Measurements from ENCODE around the gene IL6.
"Not testable (repeated sequence)": the region's sequence is repeated elsewhere in the genome, so short reads cannot be mapped to it uniquely, and the experiment has no call there.

Gene IL6

DNA sequence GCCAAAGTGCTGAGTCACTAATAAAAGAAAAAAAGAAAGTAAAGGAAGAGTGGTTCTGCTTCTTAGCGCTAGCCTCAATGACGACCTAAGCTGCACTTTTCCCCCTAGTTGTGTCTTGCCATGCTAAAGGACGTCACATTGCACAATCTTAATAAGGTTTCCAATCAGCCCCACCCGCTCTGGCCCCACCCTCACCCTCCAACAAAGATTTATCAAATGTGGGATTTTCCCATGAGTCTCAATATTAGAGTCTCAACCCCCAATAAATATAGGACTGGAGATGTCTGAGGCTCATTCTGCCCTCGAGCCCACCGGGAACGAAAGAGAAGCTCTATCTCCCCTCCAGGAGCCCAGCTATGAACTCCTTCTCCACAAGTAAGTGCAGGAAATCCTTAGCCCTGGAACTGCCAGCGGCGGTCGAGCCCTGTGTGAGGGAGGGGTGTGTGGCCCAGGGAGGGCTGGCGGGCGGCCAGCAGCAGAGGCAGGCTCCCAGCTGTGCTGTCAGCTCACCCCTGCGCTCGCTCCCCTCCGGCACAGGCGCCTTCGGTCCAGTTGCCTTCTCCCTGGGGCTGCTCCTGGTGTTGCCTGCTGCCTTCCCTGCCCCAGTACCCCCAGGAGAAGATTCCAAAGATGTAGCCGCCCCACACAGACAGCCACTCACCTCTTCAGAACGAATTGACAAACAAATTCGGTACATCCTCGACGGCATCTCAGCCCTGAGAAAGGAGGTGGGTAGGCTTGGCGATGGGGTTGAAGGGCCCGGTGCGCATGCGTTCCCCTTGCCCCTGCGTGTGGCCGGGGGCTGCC, at the start of gene IL6:
TSS of gene IL6 (plus strand) at position 294 of the 807 bp plus-strand sequence. CDS start at position 357, 63 bp downstream.
- peak; percentile 13 for DNase-seq (ENCODE audit: low spot score)

DNA sequence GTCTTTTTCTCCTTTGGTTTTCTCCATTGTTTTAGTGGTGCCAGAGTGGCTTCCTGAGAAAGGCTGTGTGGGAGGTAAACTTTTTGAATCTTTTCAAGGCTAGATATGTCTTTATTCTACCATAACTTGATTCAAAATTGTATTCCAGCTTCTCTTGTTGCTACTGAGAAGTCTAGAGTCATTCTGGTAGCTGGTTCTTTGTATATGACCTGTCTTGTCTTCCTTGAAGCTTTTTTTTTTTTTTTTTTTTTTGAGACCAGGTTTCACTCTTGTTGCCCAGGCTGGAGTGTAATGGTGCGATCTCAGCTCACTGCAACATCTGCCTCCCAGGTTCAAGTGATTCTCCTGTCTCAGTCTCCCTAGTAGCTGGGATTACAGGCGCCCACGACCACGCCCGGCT, 49.7 kb upstream of the IL6 start:
- not testable (repeated sequence) for DNase-seq (ENCODE audit: low spot score)

DNA sequence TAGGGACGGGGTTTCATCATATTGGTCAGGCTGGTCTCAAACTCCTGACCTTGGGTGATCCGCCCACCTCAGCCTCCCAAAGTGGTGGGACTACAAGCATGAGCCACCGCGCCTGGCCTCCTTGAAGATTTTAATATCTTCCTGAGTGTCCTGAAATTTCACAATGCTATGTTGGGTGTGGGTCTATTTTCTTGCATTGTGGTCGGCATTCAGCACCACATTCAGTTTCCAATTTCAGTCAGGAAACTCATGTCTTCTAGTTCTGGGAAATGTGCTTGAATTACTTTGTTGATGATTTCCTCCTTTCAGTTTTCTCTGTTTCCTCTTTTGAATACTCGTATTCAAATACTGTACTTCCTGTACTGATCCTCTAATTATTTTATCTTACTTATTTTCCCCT, 49.3 kb upstream of the IL6 start:
- no peak for DNase-seq (ENCODE audit: low spot score)

DNA sequence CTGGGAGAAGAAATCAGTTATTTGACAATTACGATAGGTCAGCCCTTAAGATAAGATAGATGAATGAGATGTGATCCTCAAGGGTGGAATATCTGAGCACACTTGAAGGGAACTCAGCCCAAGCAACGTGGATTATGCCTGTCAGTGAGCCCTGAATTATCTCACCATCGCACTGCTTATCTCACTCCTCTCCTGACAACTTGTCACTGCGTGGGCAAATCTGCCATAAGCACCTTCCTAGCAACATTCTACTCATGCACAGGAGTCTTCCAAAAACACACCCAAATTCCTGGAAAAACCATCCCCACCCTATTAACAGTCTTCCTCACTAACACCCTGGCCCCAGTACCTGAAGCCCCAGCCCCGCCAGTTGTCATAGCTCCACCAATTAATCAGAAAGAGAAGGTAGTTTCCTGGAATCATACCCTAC, 46.5 kb upstream of the IL6 start:
- DNase-seq (ENCODE audit: low spot score): peak; percentile 62

DNA sequence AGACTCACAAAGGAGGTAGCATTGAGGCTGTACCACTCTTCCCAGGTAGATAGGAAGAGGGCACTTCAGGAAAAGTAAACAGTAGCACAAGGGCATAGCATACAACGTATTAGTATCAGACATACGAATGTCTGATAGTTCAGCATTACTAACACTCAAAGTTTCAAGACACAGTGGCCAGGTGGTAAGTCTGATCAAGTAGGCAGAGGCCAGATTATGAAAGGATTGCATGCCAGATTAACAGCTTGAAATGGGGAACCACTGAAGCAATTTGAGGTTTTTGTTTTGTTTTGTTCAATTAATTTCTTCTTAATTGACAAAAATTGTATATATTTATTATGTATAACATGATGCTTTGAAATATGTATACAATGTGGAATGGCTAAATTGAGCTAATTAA, 45.7 kb upstream of the IL6 start:
- no peak for DNase-seq (ENCODE audit: low spot score)

DNA sequence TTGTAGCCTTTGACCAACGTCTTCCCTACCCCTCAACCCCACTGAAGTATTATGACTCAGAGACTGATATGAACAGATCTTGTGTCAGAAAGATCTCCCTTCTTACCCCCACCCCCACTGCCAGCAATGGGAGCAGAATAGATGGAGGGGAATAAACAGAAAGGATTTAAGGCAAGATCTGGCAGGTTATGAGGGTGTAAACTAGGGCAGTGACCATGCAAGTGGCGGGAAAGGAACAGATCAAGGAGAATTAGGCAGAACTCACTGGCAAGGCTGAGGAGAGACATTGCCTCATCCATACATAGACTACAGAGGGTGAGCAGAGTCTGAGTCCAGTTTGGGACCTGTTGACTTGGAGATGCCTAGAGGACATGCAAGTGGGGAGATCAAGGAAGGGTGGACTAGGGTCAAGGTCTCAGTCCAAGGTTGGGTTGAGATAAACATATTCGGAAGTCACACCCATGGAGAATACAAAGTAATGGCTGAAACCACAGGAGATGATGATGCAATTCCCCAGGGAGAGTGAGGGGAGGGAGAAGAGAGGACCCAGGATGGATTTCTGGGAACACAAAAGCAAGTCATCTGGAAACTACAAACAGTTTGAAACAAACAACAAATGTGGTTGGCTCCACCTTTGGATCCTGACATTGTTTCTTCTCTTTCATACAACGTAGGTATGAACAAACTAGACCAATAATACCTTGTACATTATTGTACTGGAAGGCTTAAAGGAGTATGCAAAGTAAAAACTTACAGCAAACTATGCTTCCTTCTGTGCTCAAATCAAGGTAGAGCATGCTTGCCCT, 44.9 kb upstream of the IL6 start:
- DNase-seq (ENCODE audit: low spot score): no peak

DNA sequence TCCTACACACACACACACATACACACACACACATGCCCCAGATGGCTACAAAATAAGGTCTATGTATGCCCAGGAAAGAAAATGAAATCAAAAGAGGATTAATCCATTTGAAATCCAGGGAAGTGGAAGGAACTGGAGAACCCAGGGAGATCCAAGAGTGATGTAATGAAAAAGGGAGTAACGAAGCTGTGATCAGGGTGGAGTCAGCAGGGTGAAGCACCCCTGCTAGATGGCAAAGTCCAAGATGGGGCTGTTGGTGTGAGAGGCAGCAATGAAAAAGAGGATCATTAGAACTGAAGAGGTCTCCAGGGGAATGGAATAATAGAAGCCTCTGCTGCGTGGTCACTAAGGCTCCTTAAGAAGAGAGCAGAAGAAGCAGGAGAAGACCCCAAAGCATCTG, 43.6 kb upstream of the IL6 start:
- no peak for DNase-seq (ENCODE audit: low spot score)

DNA sequence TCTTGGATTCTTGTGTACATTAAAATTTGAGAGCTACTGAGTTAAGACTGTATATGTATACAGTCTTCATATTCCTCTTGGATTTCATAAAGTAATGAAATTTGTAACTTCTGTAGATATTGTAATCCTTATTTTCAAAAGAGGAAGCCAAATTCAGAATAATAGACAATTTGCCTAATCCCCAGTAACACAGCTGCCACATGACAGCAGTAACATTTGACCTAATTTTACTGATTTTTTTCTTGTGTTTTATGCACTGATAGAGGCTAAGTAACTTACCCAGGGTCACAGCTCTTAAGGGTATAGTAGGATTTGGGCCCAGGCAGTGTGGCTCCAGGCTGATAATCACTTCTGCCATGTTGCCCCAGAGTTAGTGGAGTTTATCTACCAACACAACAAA, 40.4 kb upstream of the IL6 start:
- no peak for DNase-seq (ENCODE audit: low spot score)

DNA sequence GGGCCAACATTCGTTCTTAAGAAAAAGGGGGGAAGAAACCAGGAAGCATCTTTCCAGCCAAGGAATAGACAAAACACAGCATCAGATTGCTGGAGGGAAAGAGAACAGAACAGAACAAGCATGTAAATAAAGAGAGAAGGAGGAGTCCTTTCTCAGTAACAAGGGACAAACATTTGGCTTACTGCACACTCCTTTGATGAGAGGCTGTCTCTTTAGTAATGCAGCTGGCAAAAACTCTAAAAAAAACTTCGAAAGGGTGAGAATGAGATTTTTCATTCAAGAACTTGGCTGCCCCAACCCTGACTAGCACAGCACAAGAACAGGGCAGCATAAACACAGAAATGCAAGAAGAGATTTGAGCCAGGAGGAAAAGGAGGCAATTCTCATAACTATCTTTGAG, 38.9 kb upstream of the IL6 start:
- no peak for DNase-seq (ENCODE audit: low spot score)

DNA sequence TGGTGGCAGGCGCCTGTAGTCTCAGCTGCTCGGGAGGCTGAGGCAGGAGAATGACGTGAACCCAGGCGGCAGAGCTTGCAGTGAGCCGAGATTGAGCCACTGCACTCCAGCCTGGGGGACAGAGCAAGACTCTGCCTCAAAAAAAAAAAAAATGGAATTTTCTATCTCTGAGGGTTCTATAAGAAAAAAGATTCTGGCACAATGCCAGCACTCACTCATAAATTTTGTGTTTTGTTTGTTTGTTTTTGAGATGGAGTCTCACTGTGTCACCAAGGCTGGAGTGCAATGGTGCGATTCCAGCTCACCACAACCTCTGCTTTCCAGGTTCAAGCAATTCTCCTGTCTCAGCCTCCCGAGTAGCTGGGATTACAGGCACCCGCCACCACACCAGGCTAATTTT, 38.1 kb upstream of the IL6 start:
- DNase-seq (ENCODE audit: low spot score): not testable (repeated sequence)

DNA sequence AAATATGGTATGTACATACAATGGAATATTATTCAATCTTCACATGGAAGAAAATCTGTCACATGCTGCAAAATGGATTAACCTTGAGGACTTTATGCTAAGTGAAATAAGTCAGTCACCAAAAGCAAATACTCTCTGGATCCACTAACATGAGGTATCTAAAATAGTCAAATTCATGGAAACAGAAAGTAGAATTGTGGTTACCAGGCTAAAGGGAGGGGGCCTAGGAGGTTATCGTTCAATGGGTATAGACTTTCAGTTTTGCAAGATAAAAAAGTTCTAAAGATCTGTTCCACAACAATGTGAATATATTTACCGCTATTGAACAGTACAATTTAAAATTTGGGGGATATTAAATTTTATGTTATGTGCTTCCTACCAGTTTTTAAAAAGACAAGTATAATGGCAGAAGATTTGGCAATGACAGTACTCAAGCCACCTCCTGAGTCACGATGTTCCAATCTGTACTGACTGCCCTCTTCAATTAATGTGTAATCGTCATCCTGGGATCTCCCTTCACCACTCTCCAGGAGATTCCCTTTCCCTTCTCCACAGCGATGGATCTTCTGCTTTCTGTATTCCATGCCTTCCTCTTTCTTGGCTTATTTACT, 32.3 kb upstream of the IL6 start:
- no peak for DNase-seq (ENCODE audit: low spot score)

DNA sequence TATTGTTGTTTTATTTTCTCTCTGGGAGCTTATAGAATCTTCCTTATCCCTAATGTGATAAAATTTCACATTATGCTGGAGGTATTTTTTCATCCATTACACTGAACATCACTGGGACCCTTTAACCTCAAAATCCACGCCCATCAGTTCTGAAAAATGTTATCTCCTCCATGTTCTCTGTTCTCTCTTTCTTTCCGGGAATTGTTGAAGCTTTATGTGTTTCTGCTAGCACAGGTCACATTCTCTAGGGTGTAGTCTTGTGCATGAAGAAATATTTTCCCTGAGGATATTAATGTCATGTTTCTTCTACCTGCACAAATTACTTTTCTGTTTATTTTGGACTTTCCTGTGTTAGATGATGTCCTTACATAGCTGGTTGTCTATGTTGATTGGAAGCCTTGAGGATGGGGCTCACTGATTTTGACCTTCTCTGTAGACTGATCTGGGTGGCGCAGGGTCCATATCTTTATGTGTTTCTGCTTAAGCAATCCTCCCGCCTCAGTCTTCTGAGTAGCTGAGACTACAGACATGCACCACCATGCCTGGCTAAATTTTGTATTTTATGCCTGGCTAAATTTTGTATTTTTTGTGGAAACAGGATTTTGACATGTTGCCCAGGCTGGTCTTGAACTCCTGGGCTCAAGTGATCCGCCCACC, 31.4 kb upstream of the IL6 start:
- DNase-seq (ENCODE audit: low spot score): no peak

DNA sequence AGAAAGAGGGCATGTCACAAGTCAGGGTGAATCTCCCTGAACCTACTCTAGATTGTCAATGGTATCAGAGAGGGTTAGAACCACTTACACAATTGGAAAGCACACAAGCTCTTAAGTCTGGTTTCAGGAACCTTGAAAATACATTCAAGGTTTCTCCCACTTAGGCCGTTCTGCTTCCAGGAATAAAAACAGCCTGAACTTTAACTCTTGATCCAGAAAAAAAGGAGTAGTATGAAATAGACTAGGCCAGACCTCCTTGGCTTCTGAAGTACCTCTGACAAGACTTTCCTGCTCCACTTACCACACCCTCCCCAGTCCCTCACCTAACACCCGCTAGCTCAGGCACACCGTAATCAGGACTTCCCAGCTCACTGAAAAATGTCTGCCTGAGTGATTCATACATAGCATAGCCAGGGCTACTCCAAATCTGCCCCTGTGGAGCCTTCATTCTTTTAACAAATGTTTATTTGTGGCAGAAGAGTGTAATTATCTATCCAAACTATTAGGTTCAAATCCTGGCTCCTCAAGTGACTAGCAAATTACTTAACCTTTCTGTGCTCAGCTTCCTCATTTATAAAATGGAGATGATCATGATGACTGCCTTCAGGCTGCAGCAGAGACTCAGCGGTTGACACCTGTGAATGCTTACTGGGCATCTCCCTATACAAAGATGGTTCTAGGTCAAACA, 30.3 kb upstream of the IL6 start:
- peak; percentile 21 for DNase-seq (ENCODE audit: low spot score)

DNA sequence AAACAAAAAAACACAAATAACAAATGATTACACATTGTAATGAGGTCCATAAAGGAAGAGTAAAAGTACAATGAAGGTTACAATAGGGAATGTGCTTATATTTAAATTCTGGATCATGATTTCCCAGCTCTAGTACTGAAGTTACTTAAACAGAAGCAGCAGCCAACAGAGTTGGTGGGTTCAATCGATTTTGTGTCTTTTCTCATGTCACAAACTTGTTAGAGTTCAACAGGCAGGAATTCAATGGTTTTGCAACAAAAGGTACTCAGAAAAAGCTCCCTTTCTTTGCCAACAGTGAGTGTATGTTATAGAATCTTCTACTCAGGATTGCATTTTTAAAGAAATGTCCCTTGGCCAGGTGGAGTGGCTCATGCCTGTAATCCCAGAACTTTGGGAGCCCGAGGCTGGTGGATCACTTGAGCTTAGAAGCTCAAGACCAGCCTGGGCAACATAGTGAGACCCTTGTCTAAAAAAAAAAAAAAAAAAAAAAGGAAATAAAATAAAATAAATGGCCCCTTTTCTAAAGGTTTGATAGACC, 29.6 kb upstream of the IL6 start:
- DNase-seq (ENCODE audit: low spot score): no peak

DNA sequence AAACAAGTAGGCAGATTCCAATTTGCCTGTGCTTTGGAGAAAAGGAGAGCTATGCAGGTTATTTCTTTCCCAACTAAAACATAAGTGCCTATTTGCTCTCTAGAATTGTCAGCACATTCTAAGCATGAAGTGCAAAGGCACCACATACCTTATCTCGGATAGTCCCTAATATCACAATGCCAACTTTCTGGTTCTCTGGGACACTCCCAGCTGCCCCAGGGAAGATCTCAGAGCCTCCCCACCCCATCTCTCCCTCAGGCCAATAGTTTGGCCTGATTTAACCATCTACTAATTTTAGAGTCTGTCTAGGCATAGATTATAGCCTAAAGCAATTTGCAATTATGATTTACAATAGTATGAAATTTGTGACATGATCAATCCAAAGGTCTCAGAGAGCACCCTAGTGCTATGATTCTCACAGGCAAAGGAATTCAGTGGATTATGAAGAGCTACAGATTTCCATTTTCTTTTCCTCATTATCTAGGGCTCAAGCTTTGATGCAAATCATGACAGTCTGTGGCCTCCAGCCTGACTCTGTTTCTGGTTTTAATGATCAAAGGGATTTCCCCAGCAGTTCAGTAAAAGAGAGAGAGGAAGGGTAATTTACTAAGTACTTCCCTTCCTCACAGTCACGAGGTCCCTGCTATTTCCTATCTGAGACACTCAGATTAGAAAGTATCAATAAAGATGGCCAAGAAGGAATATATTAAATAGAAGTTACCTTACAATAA, 29.0 kb upstream of the IL6 start:
- peak; percentile 36 for DNase-seq (ENCODE audit: low spot score)

DNA sequence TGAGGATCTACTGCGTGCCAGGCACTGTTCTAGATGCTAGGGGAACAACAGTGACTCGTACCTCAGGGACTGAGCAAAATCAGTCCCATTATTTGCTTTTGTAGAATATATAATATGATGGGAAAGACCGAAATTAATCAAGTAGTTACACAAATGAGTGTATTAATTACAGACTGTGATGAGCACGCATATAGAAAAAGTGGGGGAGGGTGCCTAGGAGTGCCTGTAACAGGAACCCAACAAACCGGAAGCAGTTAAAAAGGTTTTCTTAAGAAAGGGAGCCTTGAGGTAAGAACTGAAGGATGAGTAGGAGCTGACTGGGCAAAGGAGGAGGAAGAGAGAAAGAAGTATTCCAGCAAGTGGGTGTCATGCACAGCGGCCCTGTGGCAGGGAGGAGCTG, 28.2 kb upstream of the IL6 start:
- DNase-seq (ENCODE audit: low spot score): no peak

DNA sequence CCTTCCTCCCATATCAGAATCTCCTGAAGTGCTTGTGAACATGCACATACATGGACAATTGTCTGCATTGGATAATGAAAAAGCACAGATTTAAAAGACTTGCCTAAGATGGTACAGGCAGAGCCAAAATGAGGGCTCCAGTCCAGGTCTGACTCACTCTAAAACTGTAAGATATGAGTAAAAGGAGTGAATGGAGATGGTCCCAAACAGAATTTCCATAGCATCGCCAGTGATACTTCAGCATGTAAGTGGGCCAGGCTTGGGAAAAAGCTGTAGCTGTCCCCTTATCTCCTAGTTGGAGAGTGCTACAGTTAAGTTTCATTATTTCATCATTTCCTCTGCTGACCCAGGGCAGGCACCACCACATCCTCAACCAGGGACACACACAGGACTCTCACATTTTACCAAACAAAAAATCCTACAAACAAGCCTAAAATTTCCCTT, 26.4 kb upstream of the IL6 start:
- no peak for DNase-seq (ENCODE audit: low spot score)

DNA sequence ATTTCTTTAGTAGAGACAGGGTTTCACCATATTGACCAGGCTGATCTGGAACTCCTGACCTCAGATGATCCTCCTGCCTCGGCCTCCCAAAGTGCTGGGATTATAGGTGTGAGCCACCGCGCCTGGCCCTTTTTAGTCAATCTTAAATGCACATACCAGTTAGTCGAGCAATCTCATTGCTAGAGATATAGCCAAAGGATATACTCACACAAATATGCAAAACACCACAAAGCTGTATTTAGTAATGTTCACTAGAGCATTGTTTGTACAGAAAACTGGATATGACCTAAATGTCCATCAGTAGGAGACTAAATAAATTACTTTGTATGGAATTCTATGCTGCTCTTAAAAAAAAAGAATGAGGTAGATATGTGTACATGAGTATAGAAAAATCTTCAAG, 24.5 kb upstream of the IL6 start:
- DNase-seq (ENCODE audit: low spot score): no peak

DNA sequence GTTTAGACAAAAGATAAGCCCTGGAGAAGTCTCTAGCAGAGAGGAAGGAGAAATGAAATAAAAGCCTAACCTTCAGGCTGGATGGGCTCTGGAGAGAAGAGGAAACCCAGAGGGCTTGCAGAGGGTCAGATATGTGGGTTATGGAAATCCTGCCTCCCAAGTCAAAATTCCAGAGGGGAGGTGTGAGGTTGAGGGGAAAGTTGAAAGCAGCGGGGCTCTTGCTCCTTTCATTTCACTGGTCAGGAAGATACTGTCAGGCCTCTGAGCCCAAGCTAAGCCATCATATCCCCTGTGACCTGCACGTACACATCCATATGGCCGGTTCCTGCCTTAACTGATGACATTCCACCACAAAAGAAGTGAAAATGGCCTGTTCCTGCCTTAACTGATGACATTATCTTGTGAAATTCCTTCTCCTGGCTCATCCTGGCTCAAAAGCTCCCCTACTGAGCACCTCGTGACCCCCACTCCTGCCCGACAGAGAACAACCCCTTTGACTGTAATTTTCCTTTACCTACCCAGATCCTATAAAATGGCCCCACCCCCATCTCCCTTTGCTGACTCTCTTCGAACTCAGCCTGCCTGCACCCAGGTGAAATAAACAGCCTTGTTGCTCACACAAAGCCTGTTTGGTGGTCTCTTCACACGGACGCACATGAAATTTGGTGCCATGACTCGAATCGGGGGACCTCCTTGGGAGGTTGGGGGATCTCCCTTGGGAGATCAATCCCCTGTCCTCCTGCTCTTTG, 23.7 kb upstream of the IL6 start:
- DNase-seq (ENCODE audit: low spot score): not testable (repeated sequence)
